Mesenchymal stem cell (in vitro differentiated cells and primary cell): ENCODE data around the gene OR6A2.

ENCODE experiments used
- DNase-seq: peaks from one replicate; pipeline ENCODE4 v3.0.0-alpha.2; 2013
- H2AFZ ChIP-seq: one replicate; pipeline ENCODE4 v1.6.1; 2013; ENCODE audit warnings: low read depth, mild to moderate bottlenecking, control low read depth, inconsistent platforms, low read length, moderate library complexity
- H2AK5ac ChIP-seq: 2 replicates; pipeline ENCODE4 v1.6.1; 2013; ENCODE audit warnings: low read length, moderate library complexity, mild to moderate bottlenecking, inconsistent platforms; ENCODE audit not compliant: severe bottlenecking
- H2BK120ac ChIP-seq: one replicate; pipeline ENCODE4 v1.6.1; 2013; ENCODE audit warnings: low read depth, mild to moderate bottlenecking, inconsistent platforms, low read length, moderate library complexity
- H2BK12ac ChIP-seq, 2 experiments: one replicate each; pipeline ENCODE4 v1.6.1; 2013; ENCODE audit warnings: inconsistent platforms in 2 of 2, low read length in 2 of 2, mild to moderate bottlenecking in 2 of 2, moderate library complexity in 2 of 2, control low read depth in 1 of 2
- H2BK15ac ChIP-seq: one replicate; pipeline ENCODE4 v1.6.1; 2013; ENCODE audit warnings: mild to moderate bottlenecking, low read depth, inconsistent platforms; ENCODE audit not compliant: poor library complexity, severe bottlenecking
- H2BK5ac ChIP-seq: 2 replicates; pipeline ENCODE4 v1.6.1; 2013; ENCODE audit warnings: low read depth, mild to moderate bottlenecking, low read length, control low read depth, inconsistent platforms; ENCODE audit not compliant: poor library complexity, severe bottlenecking
- H3K14ac ChIP-seq, 2 experiments: one replicate each; pipeline ENCODE4 v1.6.1; 2013; ENCODE audit warnings: inconsistent platforms in 2 of 2, low read length in 2 of 2, control low read depth in 1 of 2, mild to moderate bottlenecking in 1 of 2, moderate library complexity in 1 of 2
- H3K18ac ChIP-seq, 2 experiments: one replicate each; pipeline ENCODE4 v1.6.1; 2013; ENCODE audit warnings: inconsistent platforms in 2 of 2, low read length in 2 of 2, control low read depth in 1 of 2, low read depth in 1 of 2, mild to moderate bottlenecking in 1 of 2
- H3K23ac ChIP-seq, 2 experiments: one replicate each; pipeline ENCODE4 v1.6.1; 2013; ENCODE audit warnings: inconsistent platforms in 2 of 2, low read length in 2 of 2, mild to moderate bottlenecking in 2 of 2, moderate library complexity in 2 of 2, control low read depth in 1 of 2
- H3K27ac ChIP-seq: 2 replicates; pipeline ENCODE4 v1.5.1; 2013; ENCODE audit warnings: mild to moderate bottlenecking, moderate library complexity, low read length, control low read depth, inconsistent platforms; ENCODE audit not compliant: poor library complexity, severe bottlenecking
- H3K27me3 ChIP-seq, 2 experiments: 2 replicates each; pipeline versions ENCODE4 v1.6.1 to v1.7.0; 2013; ENCODE audit warnings: low read length in 2 of 2, mild to moderate bottlenecking in 2 of 2, moderate library complexity in 2 of 2, control low read depth in 1 of 2, inconsistent platforms in 1 of 2; ENCODE audit not compliant: control insufficient read depth in 1 of 2, insufficient read depth in 1 of 2
- H3K36me3 ChIP-seq, 2 experiments: 2 replicates each; pipeline versions ENCODE4 v1.6.1 to v1.7.0; 2013; ENCODE audit warnings: low read length in 2 of 2, control low read depth in 1 of 2, inconsistent platforms in 1 of 2, low read depth in 1 of 2, mild to moderate bottlenecking in 1 of 2; ENCODE audit not compliant: insufficient read depth in 2 of 2, control insufficient read depth in 1 of 2
- H3K4ac ChIP-seq, 2 experiments: one replicate each; pipeline ENCODE4 v1.6.1; 2013; ENCODE audit warnings: inconsistent platforms in 2 of 2, low read length in 2 of 2, mild to moderate bottlenecking in 2 of 2, moderate library complexity in 2 of 2, control low read depth in 1 of 2, low read depth in 1 of 2
- H3K4me1 ChIP-seq: 2 replicates; pipeline ENCODE4 v1.6.1; 2013; ENCODE audit warnings: low read depth, low read length, control low read depth; ENCODE audit not compliant: control insufficient read depth, insufficient read depth
- H3K4me2 ChIP-seq: 2 replicates; pipeline ENCODE4 v1.6.1; 2013; ENCODE audit warnings: low read length, mild to moderate bottlenecking, inconsistent platforms; ENCODE audit not compliant: poor library complexity, severe bottlenecking
- H3K4me3 ChIP-seq, 2 experiments: 2 replicates each; pipeline versions ENCODE4 v1.5.1 to v1.7.0; 2013; ENCODE audit warnings: low read length in 2 of 2, mild to moderate bottlenecking in 2 of 2, control low read depth in 1 of 2, low read depth in 1 of 2; ENCODE audit not compliant: insufficient read depth in 1 of 2
- H3K79me1 ChIP-seq: replicated peaks from 2 replicates; pipeline ENCODE4 v1.6.1; 2013; ENCODE audit warnings: mild to moderate bottlenecking, control low read depth, low read length, inconsistent platforms; ENCODE audit not compliant: poor library complexity, severe bottlenecking
- H3K9ac ChIP-seq: 2 replicates; pipeline ENCODE4 v1.7.0; 2013; ENCODE audit warnings: mild to moderate bottlenecking, low read length, moderate library complexity
- H3K9me3 ChIP-seq: 2 replicates; pipeline ENCODE4 v1.7.0; 2013; ENCODE audit warnings: mild to moderate bottlenecking, low read length; ENCODE audit not compliant: control insufficient read depth
- H4K8ac ChIP-seq: one replicate; pipeline ENCODE4 v1.6.1; 2013; ENCODE audit warnings: inconsistent platforms, mild to moderate bottlenecking, low read length, moderate library complexity
- H4K91ac ChIP-seq: one replicate; pipeline ENCODE4 v1.6.1; 2013; ENCODE audit warnings: mild to moderate bottlenecking, low read length, inconsistent platforms
- WGBS: methylation state at CpG from one replicate; pipeline ENCODE4 v1.1.7; 2013; ENCODE audit warnings: mixed read lengths; 5-methylcytosine and 5-hydroxymethylcytosine counted together

Gene OR6A2

DNA sequence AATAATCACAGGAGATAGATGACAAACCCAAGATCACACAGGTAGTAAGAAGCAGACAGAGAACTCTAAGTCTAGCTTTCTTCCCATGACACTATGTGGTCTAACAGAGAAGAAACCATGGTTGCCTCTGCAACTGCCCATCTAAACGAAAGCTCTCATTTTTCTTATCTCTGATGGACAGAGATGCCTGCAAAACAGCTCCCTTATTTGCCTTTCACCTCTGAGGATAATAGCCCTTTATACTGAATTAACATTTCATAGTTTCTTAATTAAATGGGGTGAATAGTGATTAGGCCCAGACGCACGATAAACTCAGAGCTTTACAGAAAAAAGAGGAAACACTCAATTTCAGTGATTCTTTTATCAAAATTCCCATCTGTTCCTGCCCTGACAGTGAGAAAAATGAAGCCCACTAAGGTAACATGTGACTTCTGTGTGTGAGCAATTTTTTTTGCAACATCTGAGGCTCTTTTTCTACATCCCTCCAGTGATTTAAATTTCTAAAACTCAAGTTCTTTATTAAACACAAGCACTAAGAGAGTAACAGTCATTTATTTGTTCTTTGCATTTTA is 52.3 kb downstream of the OR6A2 start:
- Histone ChIP-seq H3K4me1 (no peaks in the 10 kb centered on the region), H3K23ac (no peak overlapping the region), H2AK5ac (no peak overlapping the region), H3K27ac (no peak overlapping the region), H3K4ac (no peak overlapping the region), H3K14ac (no peak overlapping the region), H4K91ac (no peak overlapping the region), H3K18ac (no peak overlapping the region), H3K36me3 (no peaks in the 10 kb centered on the region), H2AFZ (no peak overlapping the region), H3K4me2 (no peak overlapping the region), H3K27me3 (peaks cover 0 to 5% of the 10 kb centered on the region in 2 experiments), H3K4me3 (no peak overlapping the region), H2BK5ac (no peak overlapping the region), H2BK12ac (no peak overlapping the region), H2BK120ac (no peak overlapping the region), H3K9me3 (no peaks in the 10 kb centered on the region), H4K8ac (no peak overlapping the region), H3K79me1 (no peaks in the 10 kb centered on the region), H3K9ac (no peak overlapping the region), H2BK15ac (no peak overlapping the region)
- WGBS: 88% methylated on average over 1 of the region's 3 CpGs
- DNase-seq: no peak

DNA sequence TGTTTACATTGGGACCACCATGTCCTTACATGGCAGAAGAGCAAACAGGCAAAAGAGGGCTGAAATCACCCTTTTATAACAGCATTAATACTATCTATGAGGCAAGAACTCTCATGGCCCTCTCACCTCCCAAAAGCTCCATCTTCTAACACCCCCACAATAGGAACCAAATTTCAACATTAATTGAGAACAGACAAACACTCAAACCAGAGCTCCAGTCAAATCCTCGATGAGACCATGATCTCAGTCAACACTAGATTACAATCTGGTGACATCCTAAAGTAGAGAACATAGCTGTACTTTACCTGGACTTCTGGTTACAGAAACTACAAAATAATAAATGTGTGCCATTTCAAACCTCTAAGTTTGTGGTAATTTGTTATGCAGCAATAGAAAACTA is 52.9 kb downstream of the OR6A2 start:
- Histone ChIP-seq H3K27me3 (peaks cover 0 to 5% of the 10 kb centered on the region in 2 experiments), H3K36me3 (no peaks in the 10 kb centered on the region), H3K14ac (no peak overlapping the region), H2AK5ac (no peak overlapping the region), H2BK12ac (no peak overlapping the region), H3K4me1 (no peaks in the 10 kb centered on the region), H3K4ac (no peak overlapping the region), H3K4me3 (peak overlapping the region in 1 of 2 experiments; percentile 31), H3K9ac (peak overlapping the region; percentile 60), H3K79me1 (no peaks in the 10 kb centered on the region), H3K4me2 (no peak overlapping the region), H2AFZ (no peak overlapping the region), H4K91ac (no peak overlapping the region), H2BK15ac (no peak overlapping the region), H3K23ac (no peak overlapping the region), H3K18ac (no peak overlapping the region), H2BK120ac (no peak overlapping the region), H2BK5ac (no peak overlapping the region), H3K9me3 (no peaks in the 10 kb centered on the region), H4K8ac (no peak overlapping the region), H3K27ac (no peak overlapping the region)
- DNase-seq: no peak
- WGBS: 100% methylated on average over 1 of the region's 1 CpG

DNA sequence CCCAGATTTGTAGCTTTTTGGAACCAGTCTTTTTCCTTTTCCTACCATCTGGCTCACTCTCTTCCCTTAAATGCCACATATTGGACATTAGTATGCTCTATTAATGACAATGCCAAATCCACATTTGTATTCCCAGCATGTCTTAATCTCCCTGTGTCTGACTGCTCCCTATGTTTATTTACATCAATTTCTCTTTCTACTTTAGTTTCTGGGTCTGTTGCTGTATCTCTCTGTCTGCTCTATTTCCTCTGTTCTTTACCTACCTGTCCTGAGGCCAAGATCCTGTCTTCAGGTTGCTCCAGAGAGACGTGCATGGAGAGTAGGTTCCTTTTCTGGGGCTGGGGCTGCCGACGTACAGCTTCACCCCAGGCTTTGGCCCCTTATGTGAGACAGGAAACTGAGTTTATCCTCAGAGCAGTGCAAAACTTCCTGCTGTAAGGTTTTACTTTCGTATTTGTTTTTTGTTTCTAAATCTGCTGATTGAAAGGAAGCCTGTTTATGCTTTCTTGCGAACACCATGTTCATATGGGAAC is 53.3 kb downstream of the OR6A2 start:
- H3K27ac ChIP-seq: no peak overlapping the region
- no peaks in the 10 kb centered on the region for H3K36me3 ChIP-seq
- no peaks in the 10 kb centered on the region for H3K79me1 ChIP-seq
- peaks cover 0 to 5% of the 10 kb centered on the region in 2 experiments for H3K27me3 ChIP-seq
- H3K4ac ChIP-seq: no peak overlapping the region
- H2BK5ac ChIP-seq: no peak overlapping the region
- H3K4me3 ChIP-seq: peak overlapping the region in 1 of 2 experiments; percentile 31
- H4K8ac ChIP-seq: no peak overlapping the region
- no peak overlapping the region for H2BK15ac ChIP-seq
- H3K4me2 ChIP-seq: no peak overlapping the region
- H2BK120ac ChIP-seq: no peak overlapping the region
- WGBS: 59% methylated on average over 5 of the region's 5 CpGs
- H3K18ac ChIP-seq: no peak overlapping the region
- peak overlapping the region; percentile 60 for H3K9ac ChIP-seq
- H3K14ac ChIP-seq: no peak overlapping the region
- H3K9me3 ChIP-seq: no peaks in the 10 kb centered on the region
- no peak overlapping the region for H2AK5ac ChIP-seq
- no peak overlapping the region for H2AFZ ChIP-seq
- no peak overlapping the region for H2BK12ac ChIP-seq
- no peak overlapping the region for H3K23ac ChIP-seq
- no peaks in the 10 kb centered on the region for H3K4me1 ChIP-seq
- peak; percentile 15 for DNase-seq
- no peak overlapping the region for H4K91ac ChIP-seq

DNA sequence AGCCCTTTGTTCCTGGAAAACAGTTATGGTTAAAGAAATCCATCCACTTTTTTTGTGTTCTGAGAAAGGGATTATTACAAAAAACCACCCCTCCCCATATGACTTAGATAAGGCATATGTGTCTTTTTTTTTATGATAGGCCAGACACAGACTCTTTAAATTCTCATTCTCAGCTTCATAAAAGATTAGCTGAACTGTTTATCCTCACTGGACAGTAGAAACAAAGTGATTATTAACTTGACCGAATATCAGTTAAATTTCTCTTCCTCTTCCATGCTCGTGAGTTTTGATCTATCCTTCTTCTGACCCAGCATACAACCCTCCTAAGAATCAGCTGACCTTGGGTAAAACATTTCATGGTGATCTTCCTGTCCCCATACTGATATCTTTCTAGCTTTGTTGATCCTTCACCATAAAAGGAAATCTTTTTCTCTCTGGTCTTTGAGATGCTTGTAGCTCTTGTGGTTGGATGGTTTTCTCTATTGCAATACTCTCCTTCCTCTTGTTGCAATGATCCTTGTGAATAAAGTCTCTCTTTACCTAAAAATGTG is 53.9 kb downstream of the OR6A2 start:
- Histone ChIP-seq H3K18ac (no peak overlapping the region), H4K91ac (no peak overlapping the region), H3K27ac (no peak overlapping the region), H2BK12ac (no peak overlapping the region), H2BK15ac (no peak overlapping the region), H3K9ac (no peak overlapping the region), H3K14ac (no peak overlapping the region), H4K8ac (no peak overlapping the region), H3K4me1 (no peaks in the 10 kb centered on the region), H3K36me3 (no peaks in the 10 kb centered on the region), H3K23ac (no peak overlapping the region), H3K9me3 (no peaks in the 10 kb centered on the region), H3K4ac (no peak overlapping the region), H3K4me3 (no peak overlapping the region), H2BK5ac (no peak overlapping the region), H3K27me3 (no peaks in the 10 kb centered on the region), H3K4me2 (no peak overlapping the region), H2AK5ac (no peak overlapping the region), H3K79me1 (no peaks in the 10 kb centered on the region), H2BK120ac (no peak overlapping the region), H2AFZ (no peak overlapping the region)
- WGBS: 82% methylated on average over 2 of the region's 2 CpGs
- DNase-seq: no peak
